ENCODE results near the gene DUSP22. TPM values are rescaled to one million over a fixed set of nuclear protein-coding genes. Genes with fewer than 3 reads are reported as not detected.

The DUSP22 gene
- total RNA-seq, 2 donors from 2014 or later = 13.8 to 34.8 TPM

GRCh38 chr6:256169-256568 lies 36.1 kb upstream of the DUSP22 start:
- no peak overlapping the region for H3K4me3 ChIP-seq
- H3K4me1 ChIP-seq = no peaks in the 10 kb centered on the region
- no peak overlapping the region for H3K27ac ChIP-seq
- 84 to 86% methylated on average over 9 of the region's 9 CpGs for WGBS, 2 donors
- DNase-seq (no peak), ATAC-seq (no peak)
- H3K36me3 ChIP-seq (replicated peaks in 1 of 2; ENCODE audit: insufficient read depth in 1 of 2, low read depth in 2 of 2) = no peaks in the 10 kb centered on the region
- TF ChIP-seq POLR2A (IDR thresholded peaks at IDR 0.05) = no peak
- intact Hi-C loops (cut with DNase I) = no loop called here
- no peaks in the 10 kb centered on the region for H3K27me3 ChIP-seq
- H3K9me3 ChIP-seq = no peaks in the 10 kb centered on the region

GRCh38 chr6:257031-257725 lies 35.1 kb upstream of the DUSP22 start:
- Histone ChIP-seq H3K4me1 (no peaks in the 10 kb centered on the region), H3K36me3 (replicated peaks in 1 of 2; ENCODE audit: insufficient read depth in 1 of 2, low read depth in 2 of 2) (no peaks in the 10 kb centered on the region), H3K9me3 (no peaks in the 10 kb centered on the region), H3K27ac (no peak overlapping the region), H3K4me3 (no peak overlapping the region), H3K27me3 (no peaks in the 10 kb centered on the region)
- intact Hi-C loops (cut with DNase I) = no loop called here
- TF ChIP-seq CTCF (IDR thresholded peaks at IDR 0.05) (no peak), POLR2A (IDR thresholded peaks at IDR 0.05) (no peak)
- WGBS, 2 donors = 47 to 64% methylated on average over 8 of the region's 8 CpGs
- no peak for ATAC-seq
- no peak for DNase-seq

- no peak overlapping the region for H3K4me3 ChIP-seq
- no peaks in the 10 kb centered on the region for H3K36me3 ChIP-seq (replicated peaks in 1 of 2; ENCODE audit: insufficient read depth in 1 of 2, low read depth in 2 of 2)
- ATAC-seq (no peak), DNase-seq (no peak)
- H3K4me1 ChIP-seq = no peaks in the 10 kb centered on the region
- WGBS, 2 donors = 36 to 43% methylated on average over 1 of the region's 1 CpG
- no peak for TF ChIP-seq CTCF (IDR thresholded peaks at IDR 0.05)
- TF ChIP-seq POLR2A (IDR thresholded peaks at IDR 0.05) = no peak
- intact Hi-C loops (cut with DNase I) = no loop called here
- H3K27me3 ChIP-seq = no peaks in the 10 kb centered on the region
- H3K27ac ChIP-seq = no peak overlapping the region
- H3K9me3 ChIP-seq = no peaks in the 10 kb centered on the region
Measured at GRCh38 chr6:257774-258173, 34.5 kb upstream of the DUSP22 start.

GRCh38 chr6:259316-259715 lies 33.0 kb upstream of the DUSP22 start:
- Histone ChIP-seq H3K4me1 (no peaks in the 10 kb centered on the region), H3K36me3 (replicated peaks in 1 of 2; ENCODE audit: insufficient read depth in 1 of 2, low read depth in 2 of 2) (no peaks in the 10 kb centered on the region), H3K27me3 (no peaks in the 10 kb centered on the region), H3K27ac (no peak overlapping the region), H3K9me3 (no peaks in the 10 kb centered on the region), H3K4me3 (no peak overlapping the region)
- DNase-seq (no peak), ATAC-seq (no peak)
- intact Hi-C loops (cut with DNase I) = no loop called here
- 69 to 75% methylated on average over 5 of the region's 5 CpGs for WGBS, 2 donors
- TF ChIP-seq CTCF (IDR thresholded peaks at IDR 0.05) (no peak), POLR2A (IDR thresholded peaks at IDR 0.05) (no peak)

- H3K4me3 ChIP-seq = no peak overlapping the region
- H3K27me3 ChIP-seq = no peaks in the 10 kb centered on the region
- WGBS, 2 donors = 50 to 59% methylated on average over 5 of the region's 5 CpGs
- H3K9me3 ChIP-seq = no peaks in the 10 kb centered on the region
- no peaks in the 10 kb centered on the region for H3K4me1 ChIP-seq
- intact Hi-C loops (cut with DNase I) = no loop called here
- H3K36me3 ChIP-seq (replicated peaks in 1 of 2; ENCODE audit: insufficient read depth in 1 of 2, low read depth in 2 of 2) = no peaks in the 10 kb centered on the region
- H3K27ac ChIP-seq = no peak overlapping the region
- no peak for DNase-seq
- TF ChIP-seq POLR2A (IDR thresholded peaks at IDR 0.05) (no peak), CTCF (IDR thresholded peaks at IDR 0.05) (no peak)
- no peak for ATAC-seq
Measured at GRCh38 chr6:259901-260508, 32.3 kb upstream of the DUSP22 start.
